ENCODE data around the gene C11orf91.

C11orf91 gene

GRCh38 chr11:33736148-33736812 is 35.7 kb upstream of the C11orf91 start, which contains the start of gene CD59:
CD59 (minus strand) TSS chr11:33736423; CDS start chr11:33722445, 13,978 bp downstream.
- in situ Hi-C loops (cut with MboI; ENCODE audit: low sequenced_read_pairs, unreplicated experiment): no loop called here
- TF ChIP-seq CTCF (IDR thresholded peaks at IDR 0.05; ENCODE audit: borderline replicate concordance, control extremely low read depth, extremely low read depth, insufficient read depth, missing control alignments): no peak

GRCh38 chr11:33735271-33736147 is 34.9 kb upstream of the C11orf91 start:
- in situ Hi-C loops (cut with MboI; ENCODE audit: low sequenced_read_pairs, unreplicated experiment): no loop called here
- peak; percentile 75 for DNase-seq (ENCODE audit: low spot score)
- no peak for TF ChIP-seq CTCF (IDR thresholded peaks at IDR 0.05; ENCODE audit: borderline replicate concordance, control extremely low read depth, extremely low read depth, insufficient read depth, missing control alignments)

More at GRCh38 chr11:33736148-33736812, 35.7 kb upstream of the C11orf91 start, which contains the start of gene CD59:
- peak; percentile 90 for DNase-seq (ENCODE audit: low spot score)

GRCh38 chr11:33734441-33735270 is 34.0 kb upstream of the C11orf91 start:
- TF ChIP-seq CTCF (IDR thresholded peaks at IDR 0.05; ENCODE audit: borderline replicate concordance, control extremely low read depth, extremely low read depth, insufficient read depth, missing control alignments): no peak
- no peak for DNase-seq (ENCODE audit: low spot score)
- in situ Hi-C loops (cut with MboI; ENCODE audit: low sequenced_read_pairs, unreplicated experiment): no loop called here

- no peak for TF ChIP-seq CTCF (IDR thresholded peaks at IDR 0.05; ENCODE audit: borderline replicate concordance, control extremely low read depth, extremely low read depth, insufficient read depth, missing control alignments)
- in situ Hi-C loops (cut with MboI; ENCODE audit: low sequenced_read_pairs, unreplicated experiment): no loop called here
- no peak for DNase-seq (ENCODE audit: low spot score)
Observed at GRCh38 chr11:33733980-33734379, 33.4 kb upstream of the C11orf91 start.

GRCh38 chr11:33731723-33732531 is 31.3 kb upstream of the C11orf91 start:
- TF ChIP-seq CTCF (IDR thresholded peaks at IDR 0.05; ENCODE audit: borderline replicate concordance, control extremely low read depth, extremely low read depth, insufficient read depth, missing control alignments): no peak
- in situ Hi-C loops (cut with MboI; ENCODE audit: low sequenced_read_pairs, unreplicated experiment): no loop called here
- no peak for DNase-seq (ENCODE audit: low spot score)

All from GM13976 (cell line).